ENCODE measurements around the gene CCR6.
"Not testable (repeated sequence)": the region's sequence is repeated elsewhere in the genome, so short reads cannot be mapped to it uniquely, and the experiment has no call there.

Gene CCR6

DNA sequence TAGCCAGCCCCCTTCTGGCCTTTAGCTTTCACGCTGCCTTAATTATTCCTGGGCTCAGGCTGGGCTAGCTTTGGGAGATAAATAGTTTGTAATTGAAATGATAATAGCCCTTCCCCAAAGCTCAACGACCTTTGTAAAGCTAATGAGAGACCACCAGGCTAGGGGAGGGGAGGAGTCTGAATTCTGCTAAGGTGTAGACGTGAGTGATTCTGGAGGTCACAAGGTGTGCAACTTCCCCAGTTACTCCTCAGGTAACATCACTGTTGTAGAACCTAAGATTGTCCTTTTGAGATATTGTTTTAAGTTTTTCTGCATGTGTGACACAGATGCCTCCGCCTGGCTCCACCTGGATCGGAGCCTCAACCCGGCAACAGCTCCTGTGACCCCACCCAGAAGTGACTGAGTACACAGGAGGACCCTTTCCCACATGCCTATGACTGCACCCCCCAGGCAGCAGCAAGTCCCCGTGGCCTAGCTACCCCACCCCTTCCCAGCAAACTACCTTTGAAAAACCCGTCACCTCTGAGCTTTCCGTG is 40.6 kb downstream of the CCR6 start:
- no peak overlapping the region for H3K4me3 ChIP-seq (ENCODE audit: low read depth, low read length)
- no peak for TF ChIP-seq CTCF (IDR thresholded peaks at IDR 0.05; ENCODE audit: low read depth, low read length)

DNA sequence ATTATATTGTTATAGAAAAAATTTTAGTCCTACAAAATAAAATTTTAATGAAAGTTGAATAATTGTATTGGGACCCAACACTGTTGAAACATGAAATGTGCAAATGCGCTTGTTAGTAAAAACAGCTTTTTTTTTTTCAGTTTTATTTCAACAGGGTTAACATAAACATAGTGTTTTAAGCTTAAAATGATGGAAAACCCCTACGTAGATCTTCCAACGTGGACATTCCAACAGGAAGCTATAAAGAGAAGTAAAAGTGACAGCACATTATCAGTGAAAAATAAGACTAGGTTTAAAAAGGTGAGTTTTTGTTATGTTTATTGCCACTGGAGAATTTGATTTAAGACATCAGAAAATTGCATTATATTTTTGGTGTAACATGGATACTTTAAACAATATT is 41.4 kb downstream of the CCR6 start:
- TF ChIP-seq CTCF (IDR thresholded peaks at IDR 0.05; ENCODE audit: low read depth, low read length), result no peak
- no peak overlapping the region for H3K4me3 ChIP-seq (ENCODE audit: low read depth, low read length)

DNA sequence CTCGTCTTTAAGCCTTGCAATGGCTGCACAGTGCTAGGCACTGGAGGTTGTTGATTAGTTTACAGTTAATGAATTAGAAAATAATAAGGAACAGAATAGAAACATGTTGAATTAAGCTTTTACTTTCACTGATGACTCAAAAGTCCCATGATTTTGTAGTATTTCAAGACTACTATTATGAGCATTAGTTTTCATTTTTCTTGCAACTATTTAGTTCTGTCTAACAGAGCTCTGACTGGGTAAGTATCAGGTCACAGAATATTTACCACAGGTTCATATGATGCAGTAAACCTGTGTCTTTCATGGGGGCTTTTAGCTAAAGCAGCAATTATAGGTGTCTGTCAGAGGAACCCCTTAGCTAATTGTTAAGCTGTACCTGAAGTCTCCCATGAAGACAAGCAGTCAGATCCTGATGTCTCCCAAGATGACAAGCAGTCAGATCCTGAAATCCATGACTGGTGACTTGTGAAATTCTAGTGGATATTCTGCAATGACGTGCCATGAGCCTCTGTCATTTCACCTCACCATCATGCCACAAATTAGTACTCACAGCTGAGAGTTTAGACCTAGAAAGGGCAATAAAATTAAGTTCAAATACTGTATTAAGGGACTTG is 43.1 kb downstream of the CCR6 start:
- no peak overlapping the region for H3K4me3 ChIP-seq (ENCODE audit: low read depth, low read length)
- no peak for TF ChIP-seq CTCF (IDR thresholded peaks at IDR 0.05; ENCODE audit: low read depth, low read length)

GRCh38 chr6:167167699-167168098 is 44.8 kb downstream of the CCR6 start:
- H3K4me3 ChIP-seq (ENCODE audit: low read depth, low read length), result not testable (repeated sequence)

DNA sequence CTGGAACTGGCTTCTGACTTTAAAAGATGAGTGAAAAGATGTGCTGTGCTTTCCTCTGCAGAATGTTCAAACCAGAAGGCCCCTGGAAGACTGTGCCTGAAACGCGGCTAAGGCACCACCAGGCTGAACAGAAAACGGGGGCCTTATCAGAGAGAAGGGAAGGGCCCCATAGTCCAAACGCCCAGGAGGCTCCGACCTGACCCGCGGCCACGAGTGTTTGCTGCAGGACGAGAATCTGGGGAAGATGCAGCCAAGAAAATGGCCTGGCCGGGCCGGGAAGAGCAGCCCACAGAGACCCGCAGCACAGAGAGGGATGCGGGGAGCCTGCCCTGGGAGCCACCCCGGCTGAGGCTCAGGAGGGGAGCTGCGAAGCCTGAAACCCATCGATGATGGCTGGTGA is 45.4 kb downstream of the CCR6 start:
- not testable (repeated sequence) for H3K4me3 ChIP-seq (ENCODE audit: low read depth, low read length)

DNA sequence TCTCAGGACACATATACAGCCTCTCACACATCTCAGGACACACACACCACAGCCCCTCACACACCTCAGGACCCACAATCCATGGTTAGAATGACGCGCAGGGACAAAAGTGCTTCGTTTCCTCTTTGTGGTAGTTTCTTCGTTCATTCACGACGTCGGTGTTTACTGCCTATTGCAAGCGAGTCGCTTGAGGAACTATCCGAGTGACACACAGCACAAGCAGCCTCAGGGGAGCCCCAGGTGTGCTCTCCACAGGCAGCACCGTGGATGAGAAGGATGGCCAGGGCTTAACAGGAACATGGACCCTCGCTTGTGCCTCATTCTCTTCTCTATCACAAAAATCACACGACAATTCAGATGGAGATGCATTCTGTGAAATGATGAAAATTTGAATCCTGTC is 47.0 kb downstream of the CCR6 start:
- H3K4me3 ChIP-seq (ENCODE audit: low read depth, low read length), result not testable (repeated sequence)

- H3K4me3 ChIP-seq (ENCODE audit: low read depth, low read length), result not testable (repeated sequence)
Observed at GRCh38 chr6:167171300-167171699, 48.4 kb downstream of the CCR6 start.

GRCh38 chr6:167172011-167172410 is 49.1 kb downstream of the CCR6 start:
- H3K4me3 ChIP-seq (ENCODE audit: low read depth, low read length), result not testable (repeated sequence)

DNA sequence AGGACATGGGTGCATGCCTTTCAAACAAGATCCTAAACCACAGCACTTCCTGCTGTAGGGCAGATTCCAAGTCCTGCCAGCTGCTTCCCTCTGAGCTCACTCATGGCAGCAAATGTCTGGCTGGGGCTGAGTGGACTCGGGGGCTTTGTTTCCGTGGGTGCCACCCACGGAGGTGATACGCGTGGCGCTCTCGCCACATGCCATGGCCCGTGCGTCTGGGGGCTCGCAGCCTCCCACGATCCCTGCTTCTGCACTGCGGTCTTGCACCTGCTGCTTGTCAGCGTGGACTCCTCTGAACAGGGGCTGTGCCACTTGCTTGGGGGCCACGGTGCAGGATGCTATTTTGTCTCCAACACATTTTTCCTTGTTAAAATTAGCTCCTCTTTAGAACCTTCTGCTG is 54.4 kb downstream of the CCR6 start:
- H3K4me3 ChIP-seq (ENCODE audit: low read depth, low read length), result not testable (repeated sequence)

GRCh38 chr6:167178896-167179655 is 56.2 kb downstream of the CCR6 start:
- H3K4me3 ChIP-seq (ENCODE audit: low read depth, low read length), result not testable (repeated sequence)

- not testable (repeated sequence) for H3K4me3 ChIP-seq (ENCODE audit: low read depth, low read length)
Observed at GRCh38 chr6:167180086-167180485, 57.2 kb downstream of the CCR6 start.

- not testable (repeated sequence) for H3K4me3 ChIP-seq (ENCODE audit: low read depth, low read length)
Observed at GRCh38 chr6:167181351-167181750, 58.5 kb downstream of the CCR6 start.

DNA sequence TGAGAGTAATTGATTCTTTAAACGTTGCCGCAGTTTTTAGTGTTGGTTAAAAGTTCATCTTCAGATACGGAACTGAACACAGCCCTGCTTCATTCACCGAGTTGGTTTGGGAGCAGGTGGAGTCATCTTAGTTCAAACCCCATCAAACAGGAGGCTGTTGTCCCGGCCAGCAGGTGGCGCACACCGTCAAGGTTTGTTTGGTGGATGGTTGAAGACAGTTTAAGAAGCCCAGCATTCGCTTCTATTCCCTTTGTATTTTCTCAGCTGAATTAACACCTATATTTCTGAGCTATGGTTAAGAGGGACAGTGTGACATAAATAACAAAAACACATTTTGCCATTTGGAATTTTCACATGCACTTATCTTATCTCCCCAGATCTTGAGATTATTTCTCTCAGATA is 60.0 kb downstream of the CCR6 start:
- not testable (repeated sequence) for H3K4me3 ChIP-seq (ENCODE audit: low read depth, low read length)

GRCh38 chr6:167185101-167185500 is 62.2 kb downstream of the CCR6 start:
- not testable (repeated sequence) for H3K4me3 ChIP-seq (ENCODE audit: low read depth, low read length)

DNA sequence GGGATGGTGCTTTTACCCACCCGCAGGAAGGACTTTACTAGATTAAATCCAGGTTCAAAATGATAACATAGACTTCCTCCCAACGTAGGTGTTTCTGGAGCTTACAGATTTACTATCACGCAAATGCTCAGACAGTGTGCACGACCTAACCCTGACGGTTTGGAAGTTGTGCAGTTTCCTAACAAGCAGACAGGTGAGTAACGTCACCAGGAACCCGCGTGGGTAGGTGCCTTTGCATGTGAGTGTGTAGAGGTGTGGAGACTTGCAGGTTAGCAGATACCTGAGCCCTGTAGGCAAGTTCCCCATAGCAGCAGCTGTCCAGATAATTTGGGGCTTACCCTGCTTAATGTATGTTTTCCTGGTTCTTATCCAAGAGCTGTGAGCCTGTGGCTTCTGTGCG is 64.4 kb downstream of the CCR6 start:
- H3K4me3 ChIP-seq (ENCODE audit: low read depth, low read length), result not testable (repeated sequence)

Data from WI38 (cell line).